Muscle layer of colon (tissue), 2 donors: ENCODE measurements around the gene RNF10.

ENCODE experiments used
- H3K27ac ChIP-seq: one replicate; pipeline ENCODE4 v1.7.0; 2013; ENCODE audit warnings: low read depth, mild to moderate bottlenecking, low read length, moderate library complexity
- H3K27me3 ChIP-seq, 2 donors: one replicate each; pipeline ENCODE4 v1.7.0; 2013; ENCODE audit warnings: low read length in 2 of 2, mild to moderate bottlenecking in 2 of 2; ENCODE audit not compliant: insufficient read depth in 2 of 2, control insufficient read depth in 1 of 2
- H3K36me3 ChIP-seq: one replicate; pipeline ENCODE4 v1.7.0; 2013; ENCODE audit warnings: mild to moderate bottlenecking, low read length; ENCODE audit not compliant: insufficient read depth
- H3K4me1 ChIP-seq: one replicate; pipeline ENCODE4 v1.7.0; 2013; ENCODE audit warnings: mild to moderate bottlenecking, low read length; ENCODE audit not compliant: insufficient read depth
- H3K4me3 ChIP-seq, 2 donors: one replicate each; pipeline ENCODE4 v1.7.0; 2013; ENCODE audit warnings: low read length in 2 of 2, low read depth in 1 of 2, mild to moderate bottlenecking in 1 of 2, moderate library complexity in 1 of 2
- H3K9ac ChIP-seq: one replicate; pipeline ENCODE4 v1.7.0; 2013; ENCODE audit warnings: low read length
- H3K9me3 ChIP-seq: one replicate; pipeline ENCODE4 v1.7.0; 2013; ENCODE audit warnings: mild to moderate bottlenecking, low read length
- donor health status: abdominal sarcoma.
- donor health status: Adenocarcinoma of cecum.

The RNF10 gene

GRCh38 chr12:120584343-120585149 is 50.4 kb downstream of the RNF10 start:
- Histone ChIP-seq H3K9me3 (no peaks in the 10 kb centered on the region), H3K36me3 (peaks cover 1% of the 10 kb centered on the region), H3K4me3 (peak overlapping the region; percentile 43 to 68), H3K27ac (no peak overlapping the region), H3K9ac (no peak overlapping the region), H3K4me1 (peaks cover 26% of the 10 kb centered on the region), H3K27me3 (no peaks in the 10 kb centered on the region)

- H3K4me1 ChIP-seq = peaks cover 18% of the 10 kb centered on the region
- H3K27ac ChIP-seq = no peak overlapping the region
These were observed 52.0 kb downstream of the RNF10 start for GRCh38 chr12:120586206-120586605.

GRCh38 chr12:120586860-120587259 is 52.7 kb downstream of the RNF10 start:
- Histone ChIP-seq H3K9ac (no peak overlapping the region), H3K27ac (no peak overlapping the region), H3K9me3 (no peaks in the 10 kb centered on the region), H3K27me3 (no peaks in the 10 kb centered on the region), H3K4me3 (no peak overlapping the region), H3K4me1 (peaks cover 13% of the 10 kb centered on the region), H3K36me3 (no peaks in the 10 kb centered on the region)

More at GRCh38 chr12:120586206-120586605, 52.0 kb downstream of the RNF10 start:
- Histone ChIP-seq H3K36me3 (no peaks in the 10 kb centered on the region), H3K27me3 (no peaks in the 10 kb centered on the region), H3K9me3 (no peaks in the 10 kb centered on the region), H3K9ac (no peak overlapping the region), H3K4me3 (no peak overlapping the region)

GRCh38 chr12:120588371-120588770 is 54.2 kb downstream of the RNF10 start:
- Histone ChIP-seq H3K4me3 (no peak overlapping the region), H3K9ac (no peak overlapping the region), H3K36me3 (no peaks in the 10 kb centered on the region), H3K4me1 (peaks cover 10% of the 10 kb centered on the region), H3K27ac (no peak overlapping the region), H3K27me3 (no peaks in the 10 kb centered on the region), H3K9me3 (no peaks in the 10 kb centered on the region)

- Histone ChIP-seq H3K4me3 (no peak overlapping the region), H3K27ac (no peak overlapping the region)
These were observed 55.1 kb downstream of the RNF10 start for GRCh38 chr12:120588948-120589930.

GRCh38 chr12:120590741-120591407 is 56.7 kb downstream of the RNF10 start:
- no peaks in the 10 kb centered on the region for H3K27me3 ChIP-seq

More at GRCh38 chr12:120588948-120589930, 55.1 kb downstream of the RNF10 start:
- H3K36me3 ChIP-seq = no peaks in the 10 kb centered on the region
- H3K27me3 ChIP-seq = no peaks in the 10 kb centered on the region
- H3K4me1 ChIP-seq = peaks cover 2% of the 10 kb centered on the region
- H3K9ac ChIP-seq = no peak overlapping the region
- no peaks in the 10 kb centered on the region for H3K9me3 ChIP-seq

GRCh38 chr12:120592121-120593049 is 58.2 kb downstream of the RNF10 start:
- Histone ChIP-seq H3K4me1 (no peaks in the 10 kb centered on the region), H3K27me3 (no peaks in the 10 kb centered on the region), H3K27ac (no peak overlapping the region), H3K36me3 (no peaks in the 10 kb centered on the region), H3K9ac (no peak overlapping the region), H3K9me3 (no peaks in the 10 kb centered on the region), H3K4me3 (no peak overlapping the region)

More at GRCh38 chr12:120590741-120591407, 56.7 kb downstream of the RNF10 start:
- Histone ChIP-seq H3K27ac (no peak overlapping the region), H3K9me3 (no peaks in the 10 kb centered on the region), H3K4me1 (no peaks in the 10 kb centered on the region), H3K36me3 (no peaks in the 10 kb centered on the region), H3K9ac (no peak overlapping the region), H3K4me3 (no peak overlapping the region)

- Histone ChIP-seq H3K4me1 (no peaks in the 10 kb centered on the region), H3K9me3 (no peaks in the 10 kb centered on the region)
These were observed 62.7 kb downstream of the RNF10 start for GRCh38 chr12:120596901-120597300.

GRCh38 chr12:120597861-120598260 is 63.7 kb downstream of the RNF10 start:
- Histone ChIP-seq H3K9ac (no peak overlapping the region), H3K27me3 (no peaks in the 10 kb centered on the region), H3K9me3 (no peaks in the 10 kb centered on the region), H3K36me3 (no peaks in the 10 kb centered on the region), H3K4me1 (no peaks in the 10 kb centered on the region), H3K27ac (no peak overlapping the region), H3K4me3 (no peak overlapping the region)

More at GRCh38 chr12:120596901-120597300, 62.7 kb downstream of the RNF10 start:
- H3K9ac ChIP-seq = no peak overlapping the region
- no peaks in the 10 kb centered on the region for H3K36me3 ChIP-seq
- H3K4me3 ChIP-seq = no peak overlapping the region
- H3K27me3 ChIP-seq = no peaks in the 10 kb centered on the region
- no peak overlapping the region for H3K27ac ChIP-seq

GRCh38 chr12:120598674-120599463 is 64.7 kb downstream of the RNF10 start:
- no peak overlapping the region for H3K4me3 ChIP-seq
- no peaks in the 10 kb centered on the region for H3K36me3 ChIP-seq

More at GRCh38 chr12:120598674-120599463, 64.7 kb downstream of the RNF10 start:
- H3K4me1 ChIP-seq = no peaks in the 10 kb centered on the region
- H3K27ac ChIP-seq = no peak overlapping the region
- H3K27me3 ChIP-seq = no peaks in the 10 kb centered on the region
- H3K9ac ChIP-seq = no peak overlapping the region
- H3K9me3 ChIP-seq = no peaks in the 10 kb centered on the region
